WTC11 (cell line): ENCODE results near the gene CSNK2A2. TPM values are rescaled to one million over a fixed set of nuclear protein-coding genes. Genes with fewer than 3 reads are reported as not detected.

Source experiments
- ATAC-seq: fragments of 200-7000 bp; cut with Tn5 transposase; 2 replicates; pipeline ENCODE4 v1.10.0; 2021; ENCODE audit warnings: mild to moderate bottlenecking, moderate library complexity
- CTCF ChIA-PET: fragments of 300-600 bp; sonication (Branson Sonifier 250); formaldehyde crosslinking; loops from one replicate; lab custom pipeline; 2021; ENCODE audit warnings: antibody characterized with exemption; lab: Charles Lee
- POLR2A ChIA-PET: fragments of 350-600 bp; sonication (Branson Sonifier 250); formaldehyde crosslinking; loops from one replicate; lab custom pipeline; 2021; ENCODE audit warnings: antibody characterized with exemption; lab: Charles Lee
- DNase-seq: peaks from one replicate; pipeline ENCODE4 v3.0.0; 2021; ENCODE audit warnings: low spot score
- H3K27ac Mint-ChIP-seq: 2 replicates; pipeline ENCODE4 v1.8.0; 2021; ENCODE audit warnings: mixed read lengths
- H3K27me3 Mint-ChIP-seq: 2 replicates; pipeline ENCODE4 v1.8.0; 2021; ENCODE audit warnings: low read depth, mild to moderate bottlenecking, moderate library complexity, mixed read lengths
- H3K36me3 Mint-ChIP-seq: 2 replicates; pipeline ENCODE4 v1.8.0; 2021; ENCODE audit warnings: mixed read lengths
- H3K4me1 Mint-ChIP-seq: 2 replicates; pipeline ENCODE4 v1.8.0; 2022; ENCODE audit warnings: mixed read lengths
- H3K4me3 Mint-ChIP-seq: 2 replicates; pipeline ENCODE4 v1.8.0; 2021; ENCODE audit warnings: mild to moderate bottlenecking, moderate library complexity, mixed read lengths
- H3K9me3 Mint-ChIP-seq: 2 replicates; pipeline ENCODE4 v1.8.0; 2021; ENCODE audit warnings: mixed read lengths
- CTCF ChIP-seq: fragments of 200-600 bp; IDR thresholded peaks from 2 replicates; pipeline ENCODE4 v1.8.0; 2022; ENCODE audit warnings: antibody characterized with exemption
- E2F1 ChIP-seq: sonication (generic); formaldehyde crosslinking; IDR thresholded peaks from 2 replicates; pipeline ENCODE4 v1.8.0; 2022; ENCODE audit warnings: mild to moderate bottlenecking, missing genetic modification reagents
- FOXJ3 ChIP-seq: sonication (generic); formaldehyde crosslinking; IDR thresholded peaks from 2 replicates; pipeline ENCODE4 v1.9.0; 2021; ENCODE audit warnings: missing genetic modification reagents, mild to moderate bottlenecking, borderline replicate concordance
- FOXP4 ChIP-seq: sonication (generic); formaldehyde crosslinking; IDR thresholded peaks from 2 replicates; pipeline ENCODE4 v1.8.0; 2022; ENCODE audit warnings: mild to moderate bottlenecking, missing genetic modification reagents
- HMGXB4 ChIP-seq: sonication (generic); formaldehyde crosslinking; IDR thresholded peaks from 2 replicates; pipeline ENCODE4 v1.8.1; 2023; ENCODE audit warnings: mild to moderate bottlenecking, moderate library complexity, missing genetic modification reagents
- NR1H2 ChIP-seq: sonication (generic); formaldehyde crosslinking; IDR thresholded peaks from 2 replicates; pipeline ENCODE4 v1.9.0; 2021; ENCODE audit warnings: mild to moderate bottlenecking, moderate library complexity, missing genetic modification reagents
- USF1 ChIP-seq: sonication (generic); formaldehyde crosslinking; IDR thresholded peaks from 2 replicates; pipeline ENCODE4 v1.8.0; 2022; ENCODE audit warnings: mild to moderate bottlenecking, missing genetic modification reagents
- ZBTB21 ChIP-seq: sonication (generic); formaldehyde crosslinking; IDR thresholded peaks from 2 replicates; pipeline ENCODE4 v1.8.1; 2023; ENCODE audit warnings: mild to moderate bottlenecking, missing genetic modification reagents, borderline replicate concordance
- ZNF281 ChIP-seq: sonication (generic); formaldehyde crosslinking; IDR thresholded peaks from 2 replicates; pipeline ENCODE4 v1.8.0; 2023; ENCODE audit warnings: mild to moderate bottlenecking, missing genetic modification reagents
- ZNF317 ChIP-seq: sonication (generic); formaldehyde crosslinking; IDR thresholded peaks from 2 replicates; pipeline ENCODE4 v1.8.1; 2023; ENCODE audit warnings: low read depth, mild to moderate bottlenecking, moderate library complexity, missing genetic modification reagents, borderline replicate concordance
- ZNF423 ChIP-seq: fragments of 250-450 bp; sonication (Bioruptor Pico); IDR thresholded peaks from 2 replicates; pipeline ENCODE4 v2.1.2; 2022; ENCODE audit warnings: mild to moderate bottlenecking, moderate library complexity
- ZSCAN18 ChIP-seq: fragments of 250-450 bp; sonication (Bioruptor Pico); IDR thresholded peaks from 2 replicates; pipeline ENCODE4 v2.1.2; 2022; ENCODE audit warnings: mild to moderate bottlenecking, moderate library complexity
- total RNA-seq: library from RNA; stranded (reverse); gene quantifications from 3 replicates; pipeline ENCODE4 v1.2.3, GENCODE V29; 2021

Gene CSNK2A2
- total RNA-seq, 1 experiment from 2014 or later, result 114 TPM

- no peak for TF ChIP-seq FOXP4
- no peak for TF ChIP-seq ZNF317 (CRISPR knock-in tag)
- no peak for TF ChIP-seq CTCF
- TF ChIP-seq ZBTB21 (CRISPR knock-in tag), result no peak
- no peak for TF ChIP-seq ZNF423 (CRISPR knock-in tag)
- no peak for TF ChIP-seq USF1 (CRISPR knock-in tag)
- TF ChIP-seq HMGXB4 (CRISPR knock-in tag), result no peak
- no peak for TF ChIP-seq ZSCAN18 (CRISPR knock-in tag)
- no peak for TF ChIP-seq NR1H2
- TF ChIP-seq, all 79 proteins: peak for 0
Observed at GRCh38 chr16:58148526-58148925, 49.4 kb downstream of the CSNK2A2 start (continued).

GRCh38 chr16:58148099-58148498, 49.8 kb downstream of the CSNK2A2 start:
- POLR2A ChIA-PET, result no interaction called here
- Mint-ChIP-seq H3K36me3 (no peaks in the 10 kb centered on the region), H3K4me1 (no peaks in the 10 kb centered on the region), H3K9me3 (no peaks in the 10 kb centered on the region), H3K4me3 (no peak overlapping the region), H3K27me3 (peaks cover 4% of the 10 kb centered on the region), H3K27ac (no peak overlapping the region)
- ATAC-seq (no peak), DNase-seq (no peak)
- TF ChIP-seq FOXJ3 (CRISPR knock-in tag) (no peak), E2F1 (CRISPR knock-in tag) (no peak), ZNF281 (CRISPR knock-in tag) (no peak)
- CTCF ChIA-PET, result no interaction called here
